Neutrophil (primary cell): Measurements from ENCODE around the gene IPCEF1.
"Not testable (repeated sequence)": the region's sequence is repeated elsewhere in the genome, so short reads cannot be mapped to it uniquely, and the experiment has no call there.

Experiments
- H3K27ac ChIP-seq: fragments of 200-600 bp; sonication (generic); 2 replicates; pipeline ENCODE4 v1.5.1; 2016; ENCODE audit warnings: mild to moderate bottlenecking, moderate library complexity
- H3K27me3 ChIP-seq: fragments of 200-600 bp; sonication (generic); 2 replicates; pipeline ENCODE4 v1.6.0; 2016; ENCODE audit warnings: mild to moderate bottlenecking
- H3K36me3 ChIP-seq: fragments of 200-600 bp; sonication (generic); 2 replicates; pipeline ENCODE4 v1.5.1; 2017
- H3K4me1 ChIP-seq, 2 experiments: fragments of 200-600 bp in 1 of 2; sonication (generic) in 1 of 2; 1 replicate in 1 of 2; 2 replicates in 1 of 2; pipeline versions ENCODE4 v1.5.1 to v1.6.1; 2013 to 2016; ENCODE audit warnings: low read depth in 1 of 2, low read length in 1 of 2, mild to moderate bottlenecking in 1 of 2, moderate library complexity in 1 of 2; ENCODE audit not compliant: control insufficient read depth in 1 of 2, insufficient read depth in 1 of 2
- H3K4me3 ChIP-seq, 2 experiments: fragments of 200-600 bp in 1 of 2; sonication (generic) in 1 of 2; 1 replicate in 1 of 2; 2 replicates in 1 of 2; pipeline ENCODE4 v1.5.1; 2013 to 2016; ENCODE audit warnings: low read depth in 1 of 2, low read length in 1 of 2, mild to moderate bottlenecking in 1 of 2, moderate library complexity in 1 of 2
- H3K9me3 ChIP-seq: fragments of 200-600 bp; sonication (generic); 2 replicates; pipeline ENCODE4 v1.5.1; 2016
- CTCF ChIP-seq: fragments of 200-600 bp; sonication (generic); IDR thresholded peaks from 2 replicates; pipeline ENCODE4 v1.5.1; 2016; ENCODE audit warnings: antibody characterized with exemption

Gene IPCEF1

GRCh38 chr6:154206141-154206540 is 150.5 kb downstream of the IPCEF1 start:
- Histone ChIP-seq H3K4me3 (no peak overlapping the region), H3K27me3 (no peaks in the 10 kb centered on the region), H3K4me1 (peaks cover 0 to 8% of the 10 kb centered on the region in 2 experiments), H3K27ac (no peak overlapping the region), H3K36me3 (peaks cover 88% of the 10 kb centered on the region), H3K9me3 (no peaks in the 10 kb centered on the region)
- no peak for TF ChIP-seq CTCF

GRCh38 chr6:154202958-154203357 is 153.6 kb downstream of the IPCEF1 start:
- Histone ChIP-seq H3K9me3 (no peaks in the 10 kb centered on the region), H3K4me1 (peaks cover 0 to 8% of the 10 kb centered on the region in 2 experiments), H3K36me3 (peaks cover 88% of the 10 kb centered on the region), H3K4me3 (no peak overlapping the region), H3K27ac (peak overlapping the region; percentile 56), H3K27me3 (no peaks in the 10 kb centered on the region)
- no peak for TF ChIP-seq CTCF

- peaks cover 90% of the 10 kb centered on the region for H3K36me3 ChIP-seq
- peak overlapping the region; percentile 56 for H3K27ac ChIP-seq
- peaks cover 0 to 8% of the 10 kb centered on the region in 2 experiments for H3K4me1 ChIP-seq
- H3K4me3 ChIP-seq: no peak overlapping the region
- no peaks in the 10 kb centered on the region for H3K9me3 ChIP-seq
- no peak for TF ChIP-seq CTCF
- no peaks in the 10 kb centered on the region for H3K27me3 ChIP-seq
These were observed 154.3 kb downstream of the IPCEF1 start for GRCh38 chr6:154202339-154202738.

- H3K9me3 ChIP-seq, H3K4me1 ChIP-seq, H3K27me3 ChIP-seq, H3K4me3 ChIP-seq: not testable (repeated sequence)
- peak overlapping the region; percentile 56 for H3K27ac ChIP-seq
- H3K36me3 ChIP-seq: peaks cover 89% of the 10 kb centered on the region
These were observed 154.9 kb downstream of the IPCEF1 start for GRCh38 chr6:154201688-154202087.

GRCh38 chr6:154197196-154197860 is 159.3 kb downstream of the IPCEF1 start:
- H3K9me3 ChIP-seq: no peaks in the 10 kb centered on the region
- H3K27me3 ChIP-seq: no peaks in the 10 kb centered on the region
- peaks cover 0 to 6% of the 10 kb centered on the region in 2 experiments for H3K4me1 ChIP-seq
- H3K36me3 ChIP-seq: peaks cover 60% of the 10 kb centered on the region
- H3K27ac ChIP-seq: no peak overlapping the region
- no peak overlapping the region for H3K4me3 ChIP-seq
- TF ChIP-seq CTCF: no peak

GRCh38 chr6:154196333-154196885 is 160.2 kb downstream of the IPCEF1 start:
- H3K27ac ChIP-seq: no peak overlapping the region
- H3K4me3 ChIP-seq: no peak overlapping the region
- no peaks in the 10 kb centered on the region for H3K9me3 ChIP-seq
- TF ChIP-seq CTCF: no peak
- H3K36me3 ChIP-seq: peaks cover 54% of the 10 kb centered on the region
- no peaks in the 10 kb centered on the region for H3K4me1 ChIP-seq
- H3K27me3 ChIP-seq: no peaks in the 10 kb centered on the region
